SK-N-SH (cell line): ENCODE measurements around the gene CEP85.

Experiments used
- EP300 ChIP-seq, 2 experiments: IDR thresholded peaks; 2 replicates each; pipeline versions ENCODE4 v1.4.0 to v1.6.1; 2012; ENCODE audit warnings: borderline replicate concordance in 1 of 2, low read depth in 1 of 2, low read length in 1 of 2
- GABPA ChIP-seq: IDR thresholded peaks from 2 replicates; pipeline ENCODE4 v1.4.0; 2012; ENCODE audit warnings: low read depth, mild to moderate bottlenecking
- JUND ChIP-seq: IDR thresholded peaks from 2 replicates; pipeline ENCODE4 v1.4.0; 2012
- NFIC ChIP-seq: IDR thresholded peaks from 2 replicates; pipeline ENCODE4 v1.4.0; 2012; ENCODE audit warnings: borderline replicate concordance
- RCOR1 ChIP-seq: fragments of 150-350 bp; IDR thresholded peaks from 2 replicates; pipeline ENCODE4 v1.6.1; 2017; ENCODE audit warnings: antibody characterized with exemption, low read length
- RFX5 ChIP-seq: IDR thresholded peaks from 2 replicates; pipeline ENCODE4 v1.6.1; 2012; ENCODE audit warnings: mild to moderate bottlenecking, improper control_type of control experiment, low read length
- TF ChIP-seq, protein P1 (sequence below): fragments of 200-600 bp; sonication (generic); IDR thresholded peaks from 2 replicates; pipeline ENCODE4 v1.6.1; 2017; ENCODE audit warnings: antibody characterized with exemption, mild to moderate bottlenecking, moderate library complexity

DNA sequence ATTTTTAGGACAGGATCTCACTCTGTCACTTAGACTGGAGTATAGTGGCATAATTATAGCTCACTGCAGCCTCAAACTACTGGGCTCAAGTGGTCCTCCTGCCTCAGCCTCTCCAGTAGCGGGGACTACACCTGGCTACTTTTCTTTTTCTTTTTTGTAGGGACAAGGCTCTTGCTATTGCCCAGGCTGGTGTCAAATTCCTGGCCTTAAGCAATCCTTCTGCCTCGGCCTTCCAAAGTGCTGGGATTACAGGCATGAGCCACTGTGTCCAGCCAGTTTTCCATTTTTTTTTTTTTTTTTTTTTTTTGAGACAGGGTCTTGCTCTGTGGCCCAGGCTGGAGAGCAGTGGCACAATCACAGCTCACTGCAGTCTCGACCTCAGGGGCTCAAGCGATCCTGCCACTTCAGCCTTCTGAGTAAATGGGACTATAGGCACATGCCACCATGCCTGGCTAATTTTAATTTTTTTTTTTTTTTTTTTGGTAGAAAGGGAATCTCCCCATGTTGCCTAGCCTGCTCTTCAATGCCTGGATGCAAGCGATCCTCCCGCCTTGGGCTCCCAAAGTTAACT, 20.6 kb upstream of the CEP85 start:
- TF ChIP-seq EP300 (IDR thresholded peaks at IDR 0.05; ENCODE audit: borderline replicate concordance in 1 of 2, low read depth in 1 of 2, low read length in 1 of 2) (no peak), RFX5 (no peak), RCOR1 (no peak), GABPA (no peak), JUND (no peak), NFIC (no peak)
- TF ChIP-seq, protein P1, sequence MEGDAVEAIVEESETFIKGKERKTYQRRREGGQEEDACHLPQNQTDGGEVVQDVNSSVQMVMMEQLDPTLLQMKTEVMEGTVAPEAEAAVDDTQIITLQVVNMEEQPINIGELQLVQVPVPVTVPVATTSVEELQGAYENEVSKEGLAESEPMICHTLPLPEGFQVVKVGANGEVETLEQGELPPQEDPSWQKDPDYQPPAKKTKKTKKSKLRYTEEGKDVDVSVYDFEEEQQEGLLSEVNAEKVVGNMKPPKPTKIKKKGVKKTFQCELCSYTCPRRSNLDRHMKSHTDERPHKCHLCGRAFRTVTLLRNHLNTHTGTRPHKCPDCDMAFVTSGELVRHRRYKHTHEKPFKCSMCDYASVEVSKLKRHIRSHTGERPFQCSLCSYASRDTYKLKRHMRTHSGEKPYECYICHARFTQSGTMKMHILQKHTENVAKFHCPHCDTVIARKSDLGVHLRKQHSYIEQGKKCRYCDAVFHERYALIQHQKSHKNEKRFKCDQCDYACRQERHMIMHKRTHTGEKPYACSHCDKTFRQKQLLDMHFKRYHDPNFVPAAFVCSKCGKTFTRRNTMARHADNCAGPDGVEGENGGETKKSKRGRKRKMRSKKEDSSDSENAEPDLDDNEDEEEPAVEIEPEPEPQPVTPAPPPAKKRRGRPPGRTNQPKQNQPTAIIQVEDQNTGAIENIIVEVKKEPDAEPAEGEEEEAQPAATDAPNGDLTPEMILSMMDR, result no peak
